ENCODE data around the gene C4BPA. TPM values are rescaled to one million over a fixed set of nuclear protein-coding genes. Genes with fewer than 3 reads are reported as not detected.

C4BPA gene
- total and polyA plus RNA-seq, 9 of the 15 experiments (the other 6 are each of a cell fraction or from before 2014, with no cell fraction given), result 0.04 to 0.22 (median 0.11) TPM; not detected in 3

- TF ChIP-seq ELK1 (CRISPR knock-in tag; IDR thresholded peaks at IDR 0.05) (no peak), ZC3H11A (IDR thresholded peaks at IDR 0.05; ENCODE audit: low read depth, low read length) (0 out of 2 replicates have a peak, but pooled peaks have one; percentile 59), MGA (IDR thresholded peaks at IDR 0.05) (peak; percentile 42), CBX1 (IDR thresholded peaks at IDR 0.05; ENCODE audit: low read depth) (no peak), ZFP36 (IDR thresholded peaks at IDR 0.05; ENCODE audit: low read depth, low read length, partially characterized antibody) (no peak), SMAD2 (IDR thresholded peaks at IDR 0.05; ENCODE audit: low read depth, low read length) (no peak), HBP1 (CRISPR knock-in tag; IDR thresholded peaks at IDR 0.05) (no peak), ZSCAN32 (CRISPR knock-in tag; IDR thresholded peaks at IDR 0.05) (no peak), HCFC1 (IDR thresholded peaks at IDR 0.05; ENCODE audit: low read depth, low read length) (peak; percentile 26; the same call in 1 of the 2 replicates), RFX1 (IDR thresholded peaks at IDR 0.05) (no peak), ZNF395 (CRISPR knock-in tag; IDR thresholded peaks at IDR 0.05) (no peak)
These were observed 26.3 kb upstream of the C4BPA start (continued) for GRCh38 chr1:207077470-207078377.

Data from K562 (cell line).